HL-60 (cell line): ENCODE measurements around the gene TBC1D26.
"Not testable (repeated sequence)": the region's sequence is repeated elsewhere in the genome, so short reads cannot be mapped to it uniquely, and the experiment has no call there.

Experiments
- DNase-seq, 2 experiments: peaks; one replicate each; pipeline ENCODE4 v3.0.0-alpha.2; 2010 to 2020; ENCODE audit warnings: low read depth in 1 of 2, low spot score in 1 of 2
- H3K27ac ChIP-seq: fragments of 250-450 bp; sonication (Bioruptor Pico); replicated peaks from 2 replicates; pipeline ENCODE4 v1.5.1; 2020; ENCODE audit warnings: mild to moderate bottlenecking, moderate library complexity
- H3K27me3 ChIP-seq: fragments of 250-450 bp; sonication (Bioruptor Pico); 2 replicates; pipeline ENCODE4 v1.5.1; 2021; ENCODE audit warnings: mild to moderate bottlenecking, moderate library complexity; ENCODE audit not compliant: insufficient read depth, poor library complexity, severe bottlenecking
- H3K4me3 ChIP-seq: replicated peaks from 2 replicates; pipeline ENCODE4 v1.5.1; 2011; ENCODE audit warnings: mild to moderate bottlenecking, control low read depth, low read length; ENCODE audit not compliant: insufficient read depth
- CTCF ChIP-seq: IDR thresholded peaks from one replicate; pipeline ENCODE4 v1.5.1; 2011; ENCODE audit warnings: low read length, control low read depth, inconsistent platforms; ENCODE audit not compliant: insufficient read depth
- GABPA ChIP-seq: IDR thresholded peaks from 2 replicates; pipeline ENCODE4 v1.6.1; 2012; ENCODE audit warnings: low read depth
- POLR2AphosphoS5 ChIP-seq: IDR thresholded peaks from 2 replicates; pipeline ENCODE4 v1.6.1; 2012; ENCODE audit warnings: low read depth
- REST ChIP-seq: IDR thresholded peaks from 2 replicates; pipeline ENCODE4 v1.6.1; 2012; ENCODE audit warnings: low read depth; ENCODE audit not compliant: insufficient replicate concordance
- SPI1 ChIP-seq: IDR thresholded peaks from 2 replicates; pipeline ENCODE4 v1.6.1; 2012; ENCODE audit warnings: low read depth, mild to moderate bottlenecking, borderline replicate concordance

Gene TBC1D26

GRCh38 chr17:15744074-15744676 is 12.1 kb downstream of the TBC1D26 start:
- Histone ChIP-seq H3K27ac (no peak overlapping the region), H3K4me3 (no peak overlapping the region), H3K27me3 (no peaks in the 10 kb centered on the region)
- no peak for TF ChIP-seq POLR2AphosphoS5
- no peak for TF ChIP-seq CTCF
- no peak for TF ChIP-seq REST
- no peak for TF ChIP-seq GABPA
- TF ChIP-seq SPI1 = no peak
- DNase-seq = no peak

- Histone ChIP-seq H3K4me3 (no peak overlapping the region), H3K27me3 (no peaks in the 10 kb centered on the region), H3K27ac (no peak overlapping the region)
- DNase-seq = no peak
- TF ChIP-seq GABPA (no peak), REST (no peak), CTCF (no peak), POLR2AphosphoS5 (no peak), SPI1 (no peak)
Observed at GRCh38 chr17:15744885-15745284, 12.8 kb downstream of the TBC1D26 start.

GRCh38 chr17:15749403-15749802 is 17.3 kb downstream of the TBC1D26 start:
- not testable (repeated sequence) for H3K4me3 ChIP-seq, DNase-seq, H3K27ac ChIP-seq, H3K27me3 ChIP-seq

- DNase-seq, H3K4me3 ChIP-seq, H3K27me3 ChIP-seq, H3K27ac ChIP-seq: not testable (repeated sequence)
Observed at GRCh38 chr17:15768865-15769533, 36.9 kb downstream of the TBC1D26 start.

- not testable (repeated sequence) for H3K4me3 ChIP-seq, DNase-seq, H3K27me3 ChIP-seq, H3K27ac ChIP-seq
Observed at GRCh38 chr17:15770679-15771078, 38.6 kb downstream of the TBC1D26 start.
